OCI-LY1 (cell line): ENCODE results near the gene DIP2A.

Experiments used
- EZH2 ChIP-seq: fragments of 200-600 bp; sonication (generic), shearing (Covaris generic); IDR thresholded peaks from 2 replicates; pipeline ENCODE4 v1.8.0; 2017; ENCODE audit warnings: borderline replicate concordance, mixed run types, mild to moderate bottlenecking, antibody characterized with exemption, low read length, moderate library complexity, mixed read lengths
- TF ChIP-seq, protein P1 (sequence below): fragments of 200-600 bp; sonication (generic), shearing (Covaris generic); IDR thresholded peaks from 2 replicates; pipeline ENCODE4 v1.5.1; 2017; ENCODE audit warnings: mild to moderate bottlenecking, antibody characterized with exemption, low read length, moderate library complexity, mixed read lengths

GRCh38 chr21:46606427-46606813 is 147.7 kb downstream of the DIP2A start:
- TF ChIP-seq, protein P1, sequence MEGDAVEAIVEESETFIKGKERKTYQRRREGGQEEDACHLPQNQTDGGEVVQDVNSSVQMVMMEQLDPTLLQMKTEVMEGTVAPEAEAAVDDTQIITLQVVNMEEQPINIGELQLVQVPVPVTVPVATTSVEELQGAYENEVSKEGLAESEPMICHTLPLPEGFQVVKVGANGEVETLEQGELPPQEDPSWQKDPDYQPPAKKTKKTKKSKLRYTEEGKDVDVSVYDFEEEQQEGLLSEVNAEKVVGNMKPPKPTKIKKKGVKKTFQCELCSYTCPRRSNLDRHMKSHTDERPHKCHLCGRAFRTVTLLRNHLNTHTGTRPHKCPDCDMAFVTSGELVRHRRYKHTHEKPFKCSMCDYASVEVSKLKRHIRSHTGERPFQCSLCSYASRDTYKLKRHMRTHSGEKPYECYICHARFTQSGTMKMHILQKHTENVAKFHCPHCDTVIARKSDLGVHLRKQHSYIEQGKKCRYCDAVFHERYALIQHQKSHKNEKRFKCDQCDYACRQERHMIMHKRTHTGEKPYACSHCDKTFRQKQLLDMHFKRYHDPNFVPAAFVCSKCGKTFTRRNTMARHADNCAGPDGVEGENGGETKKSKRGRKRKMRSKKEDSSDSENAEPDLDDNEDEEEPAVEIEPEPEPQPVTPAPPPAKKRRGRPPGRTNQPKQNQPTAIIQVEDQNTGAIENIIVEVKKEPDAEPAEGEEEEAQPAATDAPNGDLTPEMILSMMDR: no peak
- TF ChIP-seq EZH2: no peak
